ENCODE results near the gene ADORA3. TPM values are rescaled to one million over a fixed set of nuclear protein-coding genes. Genes with fewer than 3 reads are reported as not detected.

ADORA3 gene
- polyA plus RNA-seq, 3 donors = 0.81 to 5.5 (median 2.6) TPM

GRCh38 chr1:111512132-111512889 is 8.9 kb upstream of the ADORA3 start:
- WGBS, 3 donors = 73 to 96% (median 92%) methylated on average over 5 of the region's 5 CpGs
- no peak overlapping the region for H3K27ac ChIP-seq (ENCODE audit: low read depth, low read length)

- no peak overlapping the region for H3K27ac ChIP-seq (ENCODE audit: low read depth, low read length)
- 77 to 78% (median 77%) methylated on average over 3 of the region's 3 CpGs for WGBS, 3 donors
Measured at GRCh38 chr1:111511370-111511769, 7.9 kb upstream of the ADORA3 start.

GRCh38 chr1:111509997-111510375 is 6.6 kb upstream of the ADORA3 start:
- WGBS, 3 donors = 34 to 62% (median 41%) methylated on average over 3 of the region's 3 CpGs
- no peak overlapping the region for H3K27ac ChIP-seq (ENCODE audit: low read depth, low read length)

DNA sequence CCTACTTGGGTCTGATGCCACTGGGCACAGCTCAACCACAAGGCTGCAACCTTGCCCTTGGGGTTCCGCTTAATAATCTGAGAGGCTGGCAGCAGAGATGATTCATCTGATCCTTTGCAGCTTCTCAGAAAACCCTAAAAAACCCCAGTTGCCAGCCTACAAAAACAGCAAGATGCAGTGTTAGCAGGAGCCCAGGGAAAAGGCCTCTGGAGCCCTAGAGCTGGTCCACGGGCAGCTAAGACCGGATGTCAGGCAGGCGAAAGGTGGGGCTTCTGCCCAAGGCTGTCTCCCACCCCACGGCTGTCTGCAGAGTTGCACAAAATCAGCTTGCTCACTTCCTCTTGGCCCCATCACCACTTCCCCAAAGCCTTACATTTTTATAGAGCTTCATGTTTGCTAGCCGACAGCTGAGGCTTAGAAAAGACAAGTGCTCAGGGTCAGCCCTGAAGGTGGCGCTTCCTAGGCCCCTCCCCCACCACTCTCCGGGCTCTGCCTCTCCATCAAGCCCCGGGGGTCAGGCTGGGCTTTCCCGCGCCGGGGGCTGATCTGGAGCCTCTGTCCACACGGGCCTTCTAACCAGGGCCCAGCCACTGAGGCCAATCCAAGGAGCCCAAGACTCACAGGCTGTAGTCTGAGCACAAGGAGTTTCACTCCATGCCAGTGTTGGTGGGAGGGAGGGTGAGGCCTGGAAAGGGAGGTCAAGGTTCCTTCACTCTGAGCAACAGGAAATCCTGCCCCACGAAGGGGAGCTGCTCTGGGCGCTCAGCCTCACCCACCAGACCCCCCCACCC is 4.2 kb upstream of the ADORA3 start:
- H3K27ac ChIP-seq (ENCODE audit: low read depth, low read length) = peak overlapping the region; percentile 58
- 7 to 22% (median 9%) methylated on average over 15 of the region's 15 CpGs for WGBS, 3 donors

DNA sequence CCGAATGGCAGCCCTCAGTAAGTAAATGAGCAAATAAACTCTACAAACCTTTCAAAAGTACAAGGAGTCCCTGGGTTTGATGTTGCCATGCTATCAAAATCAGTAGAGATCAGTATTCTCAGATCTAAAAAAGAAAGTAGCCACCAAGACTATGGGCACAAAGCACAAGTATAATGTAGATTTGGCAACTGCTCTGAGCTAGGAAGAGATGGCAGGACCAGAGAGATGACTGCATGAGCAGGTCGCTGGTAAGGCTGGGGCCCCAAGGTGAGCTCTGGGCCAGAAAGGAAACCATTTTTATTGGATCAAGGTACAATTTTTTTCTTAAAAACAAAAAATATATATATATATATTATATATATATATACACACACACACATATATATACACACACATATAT is 3.1 kb upstream of the ADORA3 start:
- no peak overlapping the region for H3K27ac ChIP-seq (ENCODE audit: low read depth, low read length)
- 40 to 69% (median 50%) methylated on average over 2 of the region's 2 CpGs for WGBS, 3 donors

DNA sequence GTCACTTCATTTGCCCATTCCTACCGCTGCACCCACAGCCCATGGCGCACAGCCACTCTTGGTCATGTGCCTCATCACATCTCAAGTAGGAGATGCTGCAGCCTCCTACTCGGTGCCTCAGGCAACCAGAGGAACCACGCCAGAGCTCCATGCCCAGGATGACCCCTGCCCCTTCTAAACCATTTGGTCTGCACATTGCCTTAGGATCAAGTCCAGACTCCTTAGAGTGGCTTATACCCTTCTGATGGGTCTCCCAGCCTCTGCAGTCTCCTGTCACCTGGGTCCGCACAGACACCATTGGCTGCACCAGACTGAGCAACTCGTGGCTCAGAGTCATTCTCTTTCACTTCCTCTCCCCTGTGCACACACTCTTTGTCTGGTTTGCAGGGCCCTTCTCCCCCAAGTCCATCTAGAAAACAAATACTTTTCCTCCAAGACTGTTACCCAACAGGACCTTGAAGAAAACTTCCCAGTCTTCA is 2.2 kb upstream of the ADORA3 start:
- 74 to 85% (median 82%) methylated on average over 6 of the region's 6 CpGs for WGBS, 3 donors
- no peak overlapping the region for H3K27ac ChIP-seq (ENCODE audit: low read depth, low read length)

GRCh38 chr1:111504097-111504496 is 664 bp upstream of the ADORA3 start:
- no peak overlapping the region for H3K27ac ChIP-seq (ENCODE audit: low read depth, low read length)
- WGBS, 3 donors = 57 to 74% (median 64%) methylated on average over 6 of the region's 6 CpGs

DNA sequence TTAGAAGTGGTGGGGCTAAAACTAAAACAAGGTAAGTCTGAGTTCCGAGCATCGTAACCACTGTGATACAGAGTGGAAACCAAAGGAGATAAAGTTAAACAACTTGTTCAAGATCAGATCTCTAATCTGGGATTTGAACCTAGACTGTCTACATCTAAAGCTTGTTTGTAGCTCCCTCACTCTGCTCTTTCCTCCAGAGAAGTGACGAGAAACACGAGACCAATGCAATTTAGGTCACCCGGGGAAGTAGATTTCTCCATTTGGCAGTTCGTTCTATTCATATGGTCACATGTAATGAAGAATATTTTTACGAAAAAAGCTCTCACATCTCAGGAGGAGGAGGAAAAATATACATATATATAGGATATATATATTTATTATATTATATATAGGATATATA is 1.8 kb downstream of the ADORA3 start:
- WGBS, 3 donors = 68 to 79% (median 69%) methylated on average over 7 of the region's 7 CpGs
- no peak overlapping the region for H3K27ac ChIP-seq (ENCODE audit: low read depth, low read length)

DNA sequence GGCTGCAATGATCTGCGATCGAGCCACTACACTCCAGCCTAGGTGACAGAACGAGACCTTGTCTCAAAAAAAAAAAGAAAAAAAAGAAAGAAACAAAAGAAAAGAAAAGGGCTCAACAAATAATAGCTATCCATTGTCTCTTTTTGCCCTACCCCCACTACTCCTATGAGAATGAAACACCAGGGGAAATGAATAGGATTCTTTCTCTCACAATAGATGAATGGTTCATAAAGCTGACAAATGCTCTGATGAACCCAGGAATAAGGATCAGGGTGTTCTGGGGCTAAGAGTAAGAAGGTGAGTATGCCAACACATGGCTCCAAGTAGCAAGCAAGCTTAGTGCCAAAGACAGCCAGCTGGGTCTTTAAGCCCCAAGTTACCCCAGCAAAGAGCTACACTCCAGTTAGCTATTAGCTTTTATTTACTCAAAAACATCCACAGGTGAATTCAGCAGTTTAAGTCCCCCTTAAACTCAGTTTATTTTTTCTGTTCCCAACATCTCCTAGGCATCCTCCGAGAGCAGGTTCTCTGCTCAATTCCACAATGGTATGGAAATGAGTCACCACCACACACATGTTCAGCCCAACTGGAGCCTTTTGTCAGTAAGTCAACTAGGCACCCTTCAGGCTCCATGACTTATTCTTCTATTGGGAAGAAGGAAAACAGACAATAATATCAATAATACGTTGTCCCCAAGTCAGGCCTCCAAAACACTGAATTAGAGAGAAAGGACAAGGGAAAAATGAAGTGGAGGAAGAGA is 4.2 kb downstream of the ADORA3 start:
- no peak overlapping the region for H3K27ac ChIP-seq (ENCODE audit: low read depth, low read length)
- WGBS, 3 donors = 89 to 95% (median 90%) methylated on average over 5 of the region's 5 CpGs

GRCh38 chr1:111497592-111497991 is 5.8 kb downstream of the ADORA3 start:
- 61 to 75% (median 63%) methylated on average over 5 of the region's 5 CpGs for WGBS, 3 donors
- no peak overlapping the region for H3K27ac ChIP-seq (ENCODE audit: low read depth, low read length)

DNA sequence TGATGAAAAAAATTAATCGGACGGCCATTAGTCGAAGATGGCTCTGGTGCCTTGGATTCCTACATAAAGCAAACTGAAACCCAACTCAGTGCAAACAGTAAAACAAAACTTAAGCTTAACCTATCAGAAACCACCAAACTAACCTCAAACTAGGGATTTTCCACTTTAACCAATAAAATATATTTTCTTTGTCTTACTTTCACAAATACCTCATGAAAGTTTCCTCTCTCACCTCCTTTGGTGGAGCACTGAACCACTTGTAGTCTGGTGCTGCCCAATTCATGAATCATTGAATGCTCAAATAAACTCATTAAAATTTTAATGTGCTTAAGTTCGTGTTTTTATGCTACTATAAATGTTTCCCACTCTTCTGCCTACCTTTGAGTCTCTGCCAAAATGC is 7.0 kb downstream of the ADORA3 start:
- no peak overlapping the region for H3K27ac ChIP-seq (ENCODE audit: low read depth, low read length)
- WGBS, 3 donors = 85 to 90% (median 90%) methylated on average over 4 of the region's 4 CpGs

GRCh38 chr1:111491070-111491469 is 12.4 kb downstream of the ADORA3 start:
- WGBS, 3 donors = 81 to 87% (median 81%) methylated on average over 7 of the region's 7 CpGs
- no peak overlapping the region for H3K27ac ChIP-seq (ENCODE audit: low read depth, low read length)

GRCh38 chr1:111490220-111490619 is 13.2 kb downstream of the ADORA3 start:
- 83 to 88% (median 84%) methylated on average over 4 of the region's 4 CpGs for WGBS, 3 donors
- H3K27ac ChIP-seq (ENCODE audit: low read depth, low read length) = no peak overlapping the region

- 57 to 82% (median 60%) methylated on average over 4 of the region's 4 CpGs for WGBS, 3 donors
- H3K27ac ChIP-seq (ENCODE audit: low read depth, low read length) = no peak overlapping the region
Measured at GRCh38 chr1:111489604-111490003, 13.8 kb downstream of the ADORA3 start.

DNA sequence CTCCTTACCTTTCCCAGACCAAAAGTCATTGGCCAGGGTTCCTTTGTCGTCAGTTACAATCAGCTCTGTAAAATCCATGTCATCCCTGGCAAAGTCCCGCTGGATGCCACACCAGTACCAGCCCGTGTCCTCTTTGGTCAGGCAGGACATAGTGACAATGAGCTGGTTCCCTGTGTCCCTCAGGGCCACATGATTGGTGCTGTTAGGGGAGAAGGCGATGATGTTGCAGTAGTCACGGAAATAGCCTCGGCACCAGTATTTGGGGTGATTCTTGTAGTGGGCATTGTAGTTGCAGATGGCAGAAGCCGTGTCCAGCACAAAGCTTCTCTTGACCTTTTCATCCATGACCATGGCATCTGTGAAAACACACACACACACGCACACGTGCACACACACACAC is 14.8 kb downstream of the ADORA3 start:
- no peak overlapping the region for H3K27ac ChIP-seq (ENCODE audit: low read depth, low read length)
- 84 to 96% (median 95%) methylated on average over 9 of the region's 9 CpGs for WGBS, 3 donors

GRCh38 chr1:111487133-111487532 is 16.3 kb downstream of the ADORA3 start:
- 81 to 90% (median 83%) methylated on average over 6 of the region's 6 CpGs for WGBS, 3 donors
- no peak overlapping the region for H3K27ac ChIP-seq (ENCODE audit: low read depth, low read length)

DNA sequence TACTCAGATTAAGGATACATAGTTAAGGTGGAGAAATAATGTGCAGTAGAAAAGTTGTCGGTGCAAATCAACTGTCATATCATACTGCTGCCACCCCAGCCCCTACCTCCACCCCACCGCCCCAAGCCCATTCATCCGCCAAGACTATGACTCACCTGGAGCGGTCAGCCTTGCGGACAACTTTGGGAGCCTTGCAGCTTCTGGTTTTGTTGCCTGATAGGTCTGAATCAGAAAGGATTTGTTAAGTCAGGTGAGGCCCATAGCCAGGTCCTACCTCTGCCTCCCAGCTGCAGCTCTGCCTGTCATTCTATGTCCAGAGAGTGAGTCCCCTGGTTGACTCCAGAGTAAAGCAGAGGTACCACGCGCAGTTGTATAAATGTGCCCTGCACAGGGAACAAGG is 17.0 kb downstream of the ADORA3 start:
- H3K27ac ChIP-seq (ENCODE audit: low read depth, low read length) = no peak overlapping the region
- 94 to 97% (median 95%) methylated on average over 7 of the region's 7 CpGs for WGBS, 3 donors

GRCh38 chr1:111484391-111485026 is 18.9 kb downstream of the ADORA3 start:
- H3K27ac ChIP-seq (ENCODE audit: low read depth, low read length) = no peak overlapping the region

- 64 to 82% (median 70%) methylated on average over 2 of the region's 2 CpGs for WGBS, 3 donors
- no peak overlapping the region for H3K27ac ChIP-seq (ENCODE audit: low read depth, low read length)
Measured at GRCh38 chr1:111483876-111484275, 19.6 kb downstream of the ADORA3 start.

Data from adipose tissue (tissue), 3 donors.